ENCODE results near the gene RALGPS2.

Gene RALGPS2

GRCh38 chr1:178961868-178962267, 236.8 kb downstream of the RALGPS2 start:
- no peak for TF ChIP-seq CSDC2 (CRISPR knock-in tag; IDR thresholded peaks at IDR 0.05)
- no peak for TF ChIP-seq ESRRG (CRISPR knock-in tag; IDR thresholded peaks at IDR 0.05)
- no peak for TF ChIP-seq CREB5 (CRISPR knock-in tag; IDR thresholded peaks at IDR 0.05; ENCODE audit: low read depth)
- TF ChIP-seq ZNF70 (CRISPR knock-in tag; IDR thresholded peaks at IDR 0.05): no peak
- TF ChIP-seq ISL1 (CRISPR knock-in tag; IDR thresholded peaks at IDR 0.05): no peak
- no peak for TF ChIP-seq POU6F1 (CRISPR knock-in tag; IDR thresholded peaks at IDR 0.05; ENCODE audit: borderline replicate concordance, low read depth)
- TF ChIP-seq PPARA (CRISPR knock-in tag; IDR thresholded peaks at IDR 0.05; ENCODE audit: borderline replicate concordance): no peak
- TF ChIP-seq GLIS3 (CRISPR knock-in tag; IDR thresholded peaks at IDR 0.05): no peak
- TF ChIP-seq CSRNP3 (CRISPR knock-in tag; IDR thresholded peaks at IDR 0.05): no peak
- no peak for TF ChIP-seq SNAI2 (CRISPR knock-in tag; IDR thresholded peaks at IDR 0.05)
- TF ChIP-seq ZNF8 (CRISPR knock-in tag; IDR thresholded peaks at IDR 0.05): no peak
- TF ChIP-seq ZNF565 (CRISPR knock-in tag; conservative IDR thresholded peaks at IDR 0.05; ENCODE audit: low read depth): no peak
- no peak for TF ChIP-seq ZC3H10 (CRISPR knock-in tag; IDR thresholded peaks at IDR 0.05)
- no peak for ATAC-seq

- TF ChIP-seq OSR1 (CRISPR knock-in tag; IDR thresholded peaks at IDR 0.05) (no peak), ZNF565 (CRISPR knock-in tag; conservative IDR thresholded peaks at IDR 0.05; ENCODE audit: low read depth) (no peak), CSDC2 (CRISPR knock-in tag; IDR thresholded peaks at IDR 0.05) (no peak), RARB (CRISPR knock-in tag; IDR thresholded peaks at IDR 0.05) (no peak), ARNTL (CRISPR knock-in tag; IDR thresholded peaks at IDR 0.05; ENCODE audit: borderline replicate concordance, low read depth) (no peak), POU6F1 (CRISPR knock-in tag; IDR thresholded peaks at IDR 0.05; ENCODE audit: borderline replicate concordance, low read depth) (no peak), ZFP30 (CRISPR knock-in tag; IDR thresholded peaks at IDR 0.05) (no peak), ZFP3 (CRISPR knock-in tag; IDR thresholded peaks at IDR 0.05) (no peak), ZNF8 (CRISPR knock-in tag; IDR thresholded peaks at IDR 0.05) (no peak)
- ATAC-seq: no peak
Observed at GRCh38 chr1:178962853-178963711, 238.0 kb downstream of the RALGPS2 start.

GRCh38 chr1:178964469-178965330, 239.7 kb downstream of the RALGPS2 start:
- TF ChIP-seq TSHZ2 (CRISPR knock-in tag; IDR thresholded peaks at IDR 0.05) (no peak), ZFP30 (CRISPR knock-in tag; IDR thresholded peaks at IDR 0.05) (no peak), GLIS3 (CRISPR knock-in tag; IDR thresholded peaks at IDR 0.05) (no peak), TOX (CRISPR knock-in tag; IDR thresholded peaks at IDR 0.05; ENCODE audit: borderline replicate concordance) (no peak), ZNF565 (CRISPR knock-in tag; conservative IDR thresholded peaks at IDR 0.05; ENCODE audit: low read depth) (no peak), PATZ1 (CRISPR knock-in tag; IDR thresholded peaks at IDR 0.05; ENCODE audit: borderline replicate concordance) (no peak), POU6F1 (CRISPR knock-in tag; IDR thresholded peaks at IDR 0.05; ENCODE audit: borderline replicate concordance, low read depth) (no peak), ZNF70 (CRISPR knock-in tag; IDR thresholded peaks at IDR 0.05) (no peak)

More at GRCh38 chr1:178964469-178965330, 239.7 kb downstream of the RALGPS2 start:
- ATAC-seq: no peak
